ENCODE measurements around the gene PITPNB.

Gene PITPNB

DNA sequence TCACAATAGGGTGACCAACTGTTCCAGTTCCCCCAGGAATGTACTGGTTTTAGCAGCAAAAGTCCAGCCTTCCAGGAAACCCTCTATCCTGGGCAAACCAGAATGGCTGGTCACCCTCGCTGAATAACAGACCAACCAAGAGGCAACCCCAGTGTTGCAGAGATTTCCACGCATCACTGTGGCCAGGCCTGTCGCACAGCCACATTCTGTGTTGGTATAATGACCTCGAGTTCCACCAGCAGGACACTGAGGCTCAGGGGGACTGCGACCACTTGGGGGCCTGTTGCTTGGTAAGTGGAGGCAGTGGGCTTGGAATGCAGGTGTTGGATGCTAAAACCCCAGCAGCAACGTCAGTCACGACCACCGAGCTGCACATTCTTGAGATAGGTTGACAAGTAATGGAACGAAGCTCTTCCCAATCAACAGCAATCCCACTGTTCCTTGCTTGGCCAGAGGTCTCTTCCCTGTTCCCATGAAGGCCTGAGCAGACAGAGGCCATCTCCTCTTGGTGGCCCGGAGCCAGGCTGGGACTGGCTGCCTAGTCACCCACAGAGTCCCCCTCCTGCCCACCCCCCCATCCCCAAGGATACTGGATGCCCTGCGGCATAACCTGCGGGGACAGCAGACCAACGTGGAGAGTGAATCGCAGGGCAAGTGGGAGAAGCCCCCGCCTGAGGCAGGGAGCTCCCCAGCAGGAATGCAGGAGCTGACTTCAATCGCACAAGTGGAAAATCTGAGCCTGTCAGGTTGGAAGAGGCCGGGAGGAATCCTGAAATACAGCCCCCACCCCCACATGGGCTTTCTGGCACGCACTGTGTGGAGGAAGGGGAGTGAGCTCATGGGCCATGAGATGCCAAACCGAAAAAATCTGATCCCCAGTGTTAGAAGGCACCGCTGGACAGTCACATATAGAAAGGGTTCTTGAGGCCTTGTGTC, 74.1 kb downstream of the PITPNB start:
- Histone ChIP-seq H3K9me2 (replicated peaks; ENCODE audit: control insufficient read depth, low read length) (no peaks in the 10 kb centered on the region), H3K4me3 (ENCODE audit: low read length) (no peak overlapping the region), H3K9me3 (ENCODE audit: control insufficient read depth, insufficient read depth, low read length) (no peaks in the 10 kb centered on the region), H3K4me1 (ENCODE audit: control insufficient read depth, low read length) (no peaks in the 10 kb centered on the region), H3K36me3 (ENCODE audit: control insufficient read depth, low read length) (peaks cover 8% of the 10 kb centered on the region; the same call in 1 of the 2 replicates), H3K27ac (ENCODE audit: low read depth, low read length) (no peak overlapping the region), H4K20me1 (ENCODE audit: control insufficient read depth, insufficient read depth, low read depth, low read length) (no peaks in the 10 kb centered on the region), H3K79me2 (ENCODE audit: control insufficient read depth, low read length) (no peaks in the 10 kb centered on the region), H3F3A (ENCODE audit: control insufficient read depth, insufficient read depth) (no peaks in the 10 kb centered on the region), H3K27me3 (ENCODE audit: control insufficient read depth, low read length) (no peaks in the 10 kb centered on the region), H3K4me2 (ENCODE audit: low read length) (no peak overlapping the region)
- TF ChIP-seq, protein P1, sequence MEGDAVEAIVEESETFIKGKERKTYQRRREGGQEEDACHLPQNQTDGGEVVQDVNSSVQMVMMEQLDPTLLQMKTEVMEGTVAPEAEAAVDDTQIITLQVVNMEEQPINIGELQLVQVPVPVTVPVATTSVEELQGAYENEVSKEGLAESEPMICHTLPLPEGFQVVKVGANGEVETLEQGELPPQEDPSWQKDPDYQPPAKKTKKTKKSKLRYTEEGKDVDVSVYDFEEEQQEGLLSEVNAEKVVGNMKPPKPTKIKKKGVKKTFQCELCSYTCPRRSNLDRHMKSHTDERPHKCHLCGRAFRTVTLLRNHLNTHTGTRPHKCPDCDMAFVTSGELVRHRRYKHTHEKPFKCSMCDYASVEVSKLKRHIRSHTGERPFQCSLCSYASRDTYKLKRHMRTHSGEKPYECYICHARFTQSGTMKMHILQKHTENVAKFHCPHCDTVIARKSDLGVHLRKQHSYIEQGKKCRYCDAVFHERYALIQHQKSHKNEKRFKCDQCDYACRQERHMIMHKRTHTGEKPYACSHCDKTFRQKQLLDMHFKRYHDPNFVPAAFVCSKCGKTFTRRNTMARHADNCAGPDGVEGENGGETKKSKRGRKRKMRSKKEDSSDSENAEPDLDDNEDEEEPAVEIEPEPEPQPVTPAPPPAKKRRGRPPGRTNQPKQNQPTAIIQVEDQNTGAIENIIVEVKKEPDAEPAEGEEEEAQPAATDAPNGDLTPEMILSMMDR (IDR thresholded peaks at IDR 0.05; ENCODE audit: low read depth, low read length, poor library complexity, severe bottlenecking): no peak
- TF ChIP-seq EZH2phosphoT487 (IDR thresholded peaks at IDR 0.05; ENCODE audit: borderline replicate concordance, low read length): no peak

DNA sequence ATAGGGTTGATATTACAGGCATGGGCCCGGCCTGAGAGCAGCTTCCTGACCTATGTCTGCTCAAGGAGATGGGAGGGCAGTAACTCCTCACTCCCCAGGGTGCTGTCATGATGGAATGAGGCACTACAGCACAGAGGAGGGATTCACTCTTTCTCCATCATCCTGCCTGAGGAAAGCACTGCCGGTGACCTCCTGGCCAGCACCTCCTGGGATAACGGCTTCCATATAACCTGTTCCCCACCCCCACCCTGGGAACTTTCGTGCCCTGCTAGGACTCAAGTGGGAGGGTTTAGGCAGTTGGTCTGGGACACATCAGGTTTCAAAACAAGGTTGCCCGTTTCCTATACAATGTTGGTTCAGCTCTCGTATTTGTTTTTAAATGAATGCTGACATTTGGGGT, 74.8 kb downstream of the PITPNB start:
- no peak overlapping the region for H3K27ac ChIP-seq (ENCODE audit: low read depth, low read length)
- no peaks in the 10 kb centered on the region for H3K4me1 ChIP-seq (ENCODE audit: control insufficient read depth, low read length)
- H4K20me1 ChIP-seq (ENCODE audit: control insufficient read depth, insufficient read depth, low read depth, low read length): no peaks in the 10 kb centered on the region
- H3F3A ChIP-seq (ENCODE audit: control insufficient read depth, insufficient read depth): no peaks in the 10 kb centered on the region
- no peaks in the 10 kb centered on the region for H3K27me3 ChIP-seq (ENCODE audit: control insufficient read depth, low read length)
- peaks cover 6% of the 10 kb centered on the region; the same call in 1 of the 2 replicates for H3K36me3 ChIP-seq (ENCODE audit: control insufficient read depth, low read length)
- TF ChIP-seq EZH2phosphoT487 (IDR thresholded peaks at IDR 0.05; ENCODE audit: borderline replicate concordance, low read length): no peak
- TF ChIP-seq, protein P1 (IDR thresholded peaks at IDR 0.05; ENCODE audit: low read depth, low read length, poor library complexity, severe bottlenecking): no peak
- no peaks in the 10 kb centered on the region for H3K9me3 ChIP-seq (ENCODE audit: control insufficient read depth, insufficient read depth, low read length)
- H3K9me2 ChIP-seq (replicated peaks; ENCODE audit: control insufficient read depth, low read length): no peaks in the 10 kb centered on the region
- no peak overlapping the region for H3K4me2 ChIP-seq (ENCODE audit: low read length)
- no peaks in the 10 kb centered on the region for H3K79me2 ChIP-seq (ENCODE audit: control insufficient read depth, low read length)
- H3K4me3 ChIP-seq (ENCODE audit: low read length): no peak overlapping the region

DNA sequence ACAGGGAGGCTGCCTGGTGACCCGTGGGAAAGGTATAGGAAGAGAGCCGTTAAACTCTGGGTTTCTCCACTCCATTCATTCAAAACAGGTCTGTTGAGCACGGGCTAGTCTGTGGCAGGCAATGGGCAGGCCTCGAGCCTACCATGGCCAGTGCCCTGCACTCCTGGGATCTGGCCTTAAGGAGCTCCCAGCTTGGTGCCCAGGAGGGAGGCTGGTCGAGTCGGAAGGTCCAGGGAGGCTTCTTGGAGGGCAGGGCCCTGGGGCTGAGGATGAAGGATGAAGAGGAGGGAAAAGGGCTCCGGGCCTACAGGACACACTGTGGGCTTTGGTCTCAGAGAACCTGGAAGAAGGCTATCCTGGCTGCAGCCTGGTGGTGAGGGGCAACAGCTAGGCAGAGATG, 75.6 kb downstream of the PITPNB start:
- no peaks in the 10 kb centered on the region for H4K20me1 ChIP-seq (ENCODE audit: control insufficient read depth, insufficient read depth, low read depth, low read length)
- H3K27ac ChIP-seq (ENCODE audit: low read depth, low read length): no peak overlapping the region
- H3K4me3 ChIP-seq (ENCODE audit: low read length): no peak overlapping the region
- H3K36me3 ChIP-seq (ENCODE audit: control insufficient read depth, low read length): peaks cover 2% of the 10 kb centered on the region; the same call in 1 of the 2 replicates
- H3K9me3 ChIP-seq (ENCODE audit: control insufficient read depth, insufficient read depth, low read length): no peaks in the 10 kb centered on the region
- TF ChIP-seq, protein P1 (IDR thresholded peaks at IDR 0.05; ENCODE audit: low read depth, low read length, poor library complexity, severe bottlenecking): no peak
- no peak for TF ChIP-seq EZH2phosphoT487 (IDR thresholded peaks at IDR 0.05; ENCODE audit: borderline replicate concordance, low read length)
- no peaks in the 10 kb centered on the region for H3F3A ChIP-seq (ENCODE audit: control insufficient read depth, insufficient read depth)
- H3K4me1 ChIP-seq (ENCODE audit: control insufficient read depth, low read length): no peaks in the 10 kb centered on the region
- H3K79me2 ChIP-seq (ENCODE audit: control insufficient read depth, low read length): no peaks in the 10 kb centered on the region
- no peaks in the 10 kb centered on the region for H3K27me3 ChIP-seq (ENCODE audit: control insufficient read depth, low read length)
- no peaks in the 10 kb centered on the region for H3K9me2 ChIP-seq (replicated peaks; ENCODE audit: control insufficient read depth, low read length)
- H3K4me2 ChIP-seq (ENCODE audit: low read length): no peak overlapping the region
